Ishikawa (cell line): Measurements from ENCODE around the gene CYP2S1.

Source experiments
- CEBPB ChIP-seq: IDR thresholded peaks from 2 replicates; pipeline ENCODE4 v1.6.1; 2012
- CREB1 ChIP-seq: IDR thresholded peaks from 2 replicates; pipeline ENCODE4 v1.6.1; 2012; ENCODE audit warnings: low read depth
- EGR1 ChIP-seq: IDR thresholded peaks from 2 replicates; pipeline ENCODE4 v1.6.1; 2012
- EP300 ChIP-seq: IDR thresholded peaks from 2 replicates; pipeline ENCODE4 v1.6.1; 2012; ENCODE audit warnings: borderline replicate concordance
- FOXM1 ChIP-seq: IDR thresholded peaks from 2 replicates; pipeline ENCODE4 v1.6.1; 2012; ENCODE audit warnings: low read depth, borderline replicate concordance
- MAX ChIP-seq: IDR thresholded peaks from 2 replicates; pipeline ENCODE4 v1.6.1; 2012
- NFIC ChIP-seq: IDR thresholded peaks from 2 replicates; pipeline ENCODE4 v1.6.1; 2012
- RAD21 ChIP-seq: IDR thresholded peaks from 2 replicates; pipeline ENCODE4 v1.6.1; 2012; ENCODE audit warnings: low read depth
- REST ChIP-seq: IDR thresholded peaks from 2 replicates; pipeline ENCODE4 v1.6.1; 2012; ENCODE audit warnings: low read depth, mild to moderate bottlenecking
- TAF1 ChIP-seq: IDR thresholded peaks from 2 replicates; pipeline ENCODE4 v1.6.1; 2012; ENCODE audit warnings: low read depth, mild to moderate bottlenecking
- TCF12 ChIP-seq: IDR thresholded peaks from 2 replicates; pipeline ENCODE4 v1.6.1; 2012; ENCODE audit warnings: low read depth
- TEAD4 ChIP-seq: IDR thresholded peaks from 2 replicates; pipeline ENCODE4 v1.6.1; 2012
- USF1 ChIP-seq: IDR thresholded peaks from 2 replicates; pipeline ENCODE4 v1.6.1; 2012
- YY1 ChIP-seq: IDR thresholded peaks from 2 replicates; pipeline ENCODE4 v1.6.1; 2012; ENCODE audit warnings: low read depth
- ZBTB7A ChIP-seq: IDR thresholded peaks from 2 replicates; pipeline ENCODE4 v1.6.1; 2012; ENCODE audit warnings: low read depth

CYP2S1 gene

GRCh38 chr19:41218249-41218614, 25.2 kb downstream of the CYP2S1 start:
- TF ChIP-seq MAX: no peak
- TF ChIP-seq USF1: no peak
- TF ChIP-seq CREB1: no peak
- TF ChIP-seq CEBPB: no peak
- no peak for TF ChIP-seq YY1
- TF ChIP-seq TEAD4: no peak
- no peak for TF ChIP-seq FOXM1
- no peak for TF ChIP-seq ZBTB7A
- TF ChIP-seq EGR1: no peak
- TF ChIP-seq EP300: no peak
- TF ChIP-seq TCF12: no peak
- no peak for TF ChIP-seq REST
- no peak for TF ChIP-seq TAF1
- no peak for TF ChIP-seq RAD21
- TF ChIP-seq NFIC: no peak

GRCh38 chr19:41218615-41219507, 25.8 kb downstream of the CYP2S1 start, which contains the start of gene AXL:
Gene AXL, plus strand, starts transcription at chr19:41219223. Its CDS starts 170 bp downstream, at chr19:41219393.
- TF ChIP-seq CREB1: no peak
- TF ChIP-seq NFIC: peak; percentile 39; the same call in 1 of the 2 replicates
- TF ChIP-seq ZBTB7A: peak; percentile 42; the same call in 1 of the 2 replicates

- TF ChIP-seq TCF12 (no peak), RAD21 (no peak), YY1 (no peak), EP300 (no peak), FOXM1 (no peak), EGR1 (no peak), REST (no peak), TEAD4 (no peak)
Measured at GRCh38 chr19:41219924-41220567, 27.0 kb downstream of the CYP2S1 start.

- TF ChIP-seq TEAD4 (no peak), ZBTB7A (no peak), TAF1 (no peak)
Measured at GRCh38 chr19:41220811-41221210, 27.8 kb downstream of the CYP2S1 start.

GRCh38 chr19:41221514-41222205, 28.6 kb downstream of the CYP2S1 start:
- TF ChIP-seq MAX: no peak
- no peak for TF ChIP-seq CREB1

- TF ChIP-seq YY1 (no peak), RAD21 (no peak), TAF1 (no peak), USF1 (no peak), NFIC (no peak), ZBTB7A (no peak), CEBPB (no peak), EP300 (no peak), TEAD4 (no peak), CREB1 (no peak)
Measured at GRCh38 chr19:41222240-41222639, 29.2 kb downstream of the CYP2S1 start.
